ENCODE results near the gene AQP2. TPM values are rescaled to one million over a fixed set of nuclear protein-coding genes. Genes with fewer than 3 reads are reported as not detected.

AQP2 gene
- under 1 TPM in 1 of 4 donors, not detected in 3; 0.04 TPM for polyA plus RNA-seq
- long read RNA-seq, donor 1: 0 reads
- long read RNA-seq, donor 2: 0 reads
- long read RNA-seq, donor 3: 0 reads
- long read RNA-seq, donor 4: 0 reads
- long read RNA-seq, donor 5: 0 reads
- long read RNA-seq, donor 6: 0 reads
- long read RNA-seq, donor 7: 0 reads
- long read RNA-seq, donor 8: 0 reads
- long read RNA-seq, donor 9: 0 reads
- long read RNA-seq, donor 10, full-length matches to known transcripts: 1 of 1 reads
- long read RNA-seq, donor 10, partial matches to known transcripts: 0 of 1 reads
- long read RNA-seq, donor 10, other reads (novel, unspliced or antisense): 0 of 1 reads

DNA sequence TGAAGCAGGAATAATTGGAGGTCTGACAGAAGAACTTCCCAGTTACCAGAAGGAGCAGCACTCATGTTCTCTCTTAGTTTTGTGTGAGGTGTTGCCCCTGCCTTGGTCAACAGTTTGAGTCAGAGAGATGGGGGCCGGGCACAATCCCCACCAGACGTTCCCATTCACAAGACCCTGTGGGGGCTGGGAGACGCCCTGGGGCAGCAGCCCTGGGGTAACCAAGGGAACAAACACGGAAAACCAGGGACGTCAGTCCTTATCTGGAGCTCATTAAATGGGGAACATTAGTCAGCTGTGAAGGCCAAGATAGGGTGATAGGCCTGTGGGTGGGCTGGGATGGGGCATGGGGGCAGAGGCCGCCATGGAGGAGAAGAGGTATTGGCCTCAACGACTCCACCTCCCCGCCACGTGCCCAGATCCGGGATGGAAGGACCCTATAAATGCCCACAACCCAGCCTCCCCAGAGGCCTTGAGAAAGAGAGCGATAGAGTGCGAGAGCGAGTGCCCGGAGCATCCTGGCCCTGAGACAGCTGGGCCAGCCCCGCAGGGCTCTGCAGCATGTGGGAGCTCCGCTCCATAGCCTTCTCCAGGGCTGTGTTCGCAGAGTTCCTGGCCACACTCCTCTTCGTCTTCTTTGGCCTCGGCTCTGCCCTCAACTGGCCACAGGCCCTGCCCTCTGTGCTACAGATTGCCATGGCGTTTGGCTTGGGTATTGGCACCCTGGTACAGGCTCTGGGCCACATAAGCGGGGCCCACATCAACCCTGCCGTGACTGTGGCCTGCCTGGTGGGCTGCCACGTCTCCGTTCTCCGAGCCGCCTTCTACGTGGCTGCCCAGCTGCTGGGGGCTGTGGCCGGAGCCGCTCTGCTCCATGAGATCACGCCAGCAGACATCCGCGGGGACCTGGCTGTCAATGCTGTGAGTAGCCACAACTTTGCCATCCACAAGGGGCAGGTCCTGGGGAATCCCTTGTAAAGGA is at the start of gene AQP2:
TSS of gene AQP2 (plus strand) at position 465 of the 979 bp plus-strand sequence. CDS start at position 559, 94 bp downstream.
- DNase-seq (no peak), FAIRE-seq (no peak)
- Histone ChIP-seq H3K27ac (ENCODE audit: low read depth in 1 of 3, low read length in 2 of 3) (no peak within 1 kb of the TSS), H3K27me3 (ENCODE audit: control insufficient read depth in 3 of 3, insufficient read depth in 3 of 3, low read length in 3 of 3) (peaks cover 0 to 25% (median 12%) of the 10 kb centered on the region in 3 donors), H3K36me3 (ENCODE audit: control insufficient read depth in 3 of 3, insufficient read depth in 2 of 3, low read depth in 1 of 3, low read length in 3 of 3) (no peaks in the 10 kb centered on the region), H3K9me3 (ENCODE audit: control insufficient read depth in 2 of 2, insufficient read depth in 1 of 2, low read depth in 1 of 2, low read length in 1 of 2) (no peaks in the 10 kb centered on the region), H3K4me1 (ENCODE audit: control insufficient read depth in 3 of 3, insufficient read depth in 2 of 3, low read depth in 1 of 3, low read length in 2 of 3) (no peaks in the 10 kb centered on the region), H3K4me3 (ENCODE audit: low read depth in 1 of 3, low read length in 3 of 3) (no peak within 1 kb of the TSS)
- 79 to 85% (median 81%) methylated on average over 30 to 32 of the region's 32 CpGs for WGBS, 3 donors

- Histone ChIP-seq H3K27ac (ENCODE audit: low read depth in 1 of 3, low read length in 2 of 3) (no peak overlapping the region), H3K27me3 (ENCODE audit: control insufficient read depth in 3 of 3, insufficient read depth in 3 of 3, low read length in 3 of 3) (peaks cover 0 to 30% (median 5%) of the 10 kb centered on the region in 3 donors), H3K4me1 (ENCODE audit: control insufficient read depth in 3 of 3, insufficient read depth in 2 of 3, low read depth in 1 of 3, low read length in 2 of 3) (no peaks in the 10 kb centered on the region), H3K4me3 (ENCODE audit: low read depth in 1 of 3, low read length in 3 of 3) (no peak overlapping the region), H3K9me3 (ENCODE audit: control insufficient read depth in 2 of 2, insufficient read depth in 1 of 2, low read depth in 1 of 2, low read length in 1 of 2) (no peaks in the 10 kb centered on the region), H3K36me3 (ENCODE audit: control insufficient read depth in 3 of 3, insufficient read depth in 2 of 3, low read depth in 1 of 3, low read length in 3 of 3) (peaks cover 0 to under 1% (median 0%) of the 10 kb centered on the region in 3 donors)
- DNase-seq: no peak
- WGBS, 3 donors: 35 to 66% (median 61%) methylated on average over 4 of the region's 4 CpGs
- no peak for FAIRE-seq
Measured at GRCh38 chr12:49901026-49901425, 49.5 kb upstream of the AQP2 start.

DNA sequence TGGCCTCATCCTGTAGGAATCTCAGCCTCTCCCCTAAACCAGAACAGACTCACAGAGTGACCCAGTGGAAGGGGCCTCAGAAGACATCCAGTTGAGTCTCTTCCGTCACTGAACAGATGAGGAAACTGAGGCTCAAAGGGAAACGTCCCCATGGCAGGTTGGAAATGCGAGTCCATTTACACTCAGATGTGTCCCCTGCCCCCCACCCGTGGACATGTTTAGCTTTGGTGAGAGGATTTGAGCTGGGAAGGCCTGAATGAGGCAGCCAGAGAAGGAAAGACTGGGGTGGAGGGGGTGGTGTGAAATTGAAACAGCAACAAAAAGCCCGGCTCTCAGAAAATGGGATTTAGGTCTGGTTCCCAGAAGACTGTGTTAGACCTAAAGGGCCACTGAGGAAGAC is 48.6 kb upstream of the AQP2 start:
- DNase-seq (no peak), FAIRE-seq (no peak)
- H3K9me3 ChIP-seq (ENCODE audit: control insufficient read depth in 2 of 2, insufficient read depth in 1 of 2, low read depth in 1 of 2, low read length in 1 of 2): no peaks in the 10 kb centered on the region
- no peaks in the 10 kb centered on the region for H3K4me1 ChIP-seq (ENCODE audit: control insufficient read depth in 3 of 3, insufficient read depth in 2 of 3, low read depth in 1 of 3, low read length in 2 of 3)
- peaks cover 0 to 30% (median 5%) of the 10 kb centered on the region in 3 donors for H3K27me3 ChIP-seq (ENCODE audit: control insufficient read depth in 3 of 3, insufficient read depth in 3 of 3, low read length in 3 of 3)
- 79 to 87% (median 86%) methylated on average over 5 of the region's 5 CpGs for WGBS, 3 donors
- peak overlapping the region in 1 of 3 donors; percentile 60 for H3K27ac ChIP-seq (ENCODE audit: low read depth in 1 of 3, low read length in 2 of 3)
- no peak overlapping the region for H3K4me3 ChIP-seq (ENCODE audit: low read depth in 1 of 3, low read length in 3 of 3)
- H3K36me3 ChIP-seq (ENCODE audit: control insufficient read depth in 3 of 3, insufficient read depth in 2 of 3, low read depth in 1 of 3, low read length in 3 of 3): no peaks in the 10 kb centered on the region

DNA sequence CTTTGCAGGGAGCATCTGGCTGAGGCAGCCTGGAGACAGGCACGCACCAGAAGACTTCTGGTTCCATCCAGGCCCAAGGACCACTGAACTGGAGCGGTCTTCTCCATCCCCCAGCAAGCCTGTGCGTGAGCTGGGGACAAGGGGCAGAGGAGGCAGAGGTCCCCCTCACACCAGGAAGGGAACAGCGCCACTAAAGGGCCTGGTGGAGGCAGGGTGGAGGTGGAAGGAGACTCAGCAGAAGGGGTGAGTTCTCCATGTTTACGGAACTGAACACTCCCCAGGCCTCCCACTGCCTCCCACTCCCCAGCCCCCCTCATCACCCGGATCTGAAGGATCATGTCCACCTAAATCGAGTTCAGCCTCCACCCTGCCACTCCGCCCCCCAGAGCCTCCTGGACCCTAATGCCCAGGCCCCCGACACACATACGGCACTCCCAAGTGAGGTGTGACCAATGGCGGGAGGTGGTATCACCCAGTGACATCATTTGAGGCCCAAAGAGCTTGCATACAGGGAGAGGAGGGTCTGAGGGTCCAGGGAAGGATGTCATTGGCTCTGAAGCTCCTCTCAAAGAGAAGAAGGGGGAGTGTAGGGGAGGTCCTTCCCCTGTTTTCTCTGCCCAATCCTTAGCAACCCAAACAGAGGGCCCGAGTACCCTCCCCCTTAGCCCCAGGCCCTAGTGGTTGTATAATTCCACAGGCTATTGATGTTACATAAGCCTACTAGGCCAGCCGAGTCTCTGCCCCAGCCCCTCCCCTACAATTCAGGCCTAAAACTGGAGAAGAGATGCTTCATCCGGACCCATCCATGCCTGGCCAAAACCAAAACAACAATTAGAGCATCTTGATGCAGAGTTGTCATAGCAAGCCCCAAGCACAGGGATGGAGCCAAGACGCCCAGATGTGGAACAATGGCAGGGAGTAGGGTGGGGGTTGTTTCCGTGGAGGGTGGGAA is 47.9 kb upstream of the AQP2 start:
- Histone ChIP-seq H3K9me3 (ENCODE audit: control insufficient read depth in 2 of 2, insufficient read depth in 1 of 2, low read depth in 1 of 2, low read length in 1 of 2) (no peaks in the 10 kb centered on the region), H3K27ac (ENCODE audit: low read depth in 1 of 3, low read length in 2 of 3) (peak overlapping the region in 1 of 3 donors; percentile 60), H3K4me3 (ENCODE audit: low read depth in 1 of 3, low read length in 3 of 3) (peak overlapping the region in 1 of 3 donors; percentile 37), H3K27me3 (ENCODE audit: control insufficient read depth in 3 of 3, insufficient read depth in 3 of 3, low read length in 3 of 3) (peaks cover 0 to 30% (median 5%) of the 10 kb centered on the region in 3 donors), H3K36me3 (ENCODE audit: control insufficient read depth in 3 of 3, insufficient read depth in 2 of 3, low read depth in 1 of 3, low read length in 3 of 3) (no peaks in the 10 kb centered on the region), H3K4me1 (ENCODE audit: control insufficient read depth in 3 of 3, insufficient read depth in 2 of 3, low read depth in 1 of 3, low read length in 2 of 3) (no peaks in the 10 kb centered on the region)
- no peak for DNase-seq
- FAIRE-seq: no peak
- 74 to 82% (median 82%) methylated on average over 16 of the region's 16 CpGs for WGBS, 3 donors

- WGBS, 3 donors: 48 to 71% (median 57%) methylated on average over 12 of the region's 12 CpGs
- H3K4me3 ChIP-seq (ENCODE audit: low read depth in 1 of 3, low read length in 3 of 3): peak overlapping the region in 1 of 3 donors; percentile 37
- peak overlapping the region in 1 of 3 donors; percentile 60 for H3K27ac ChIP-seq (ENCODE audit: low read depth in 1 of 3, low read length in 2 of 3)
- no peak for DNase-seq
- no peak for FAIRE-seq
- peaks cover 0 to 30% (median 5%) of the 10 kb centered on the region in 3 donors for H3K27me3 ChIP-seq (ENCODE audit: control insufficient read depth in 3 of 3, insufficient read depth in 3 of 3, low read length in 3 of 3)
- no peaks in the 10 kb centered on the region for H3K36me3 ChIP-seq (ENCODE audit: control insufficient read depth in 3 of 3, insufficient read depth in 2 of 3, low read depth in 1 of 3, low read length in 3 of 3)
- no peaks in the 10 kb centered on the region for H3K9me3 ChIP-seq (ENCODE audit: control insufficient read depth in 2 of 2, insufficient read depth in 1 of 2, low read depth in 1 of 2, low read length in 1 of 2)
- H3K4me1 ChIP-seq (ENCODE audit: control insufficient read depth in 3 of 3, insufficient read depth in 2 of 3, low read depth in 1 of 3, low read length in 2 of 3): no peaks in the 10 kb centered on the region
Measured at GRCh38 chr12:49903351-49903699, 47.2 kb upstream of the AQP2 start.

DNA sequence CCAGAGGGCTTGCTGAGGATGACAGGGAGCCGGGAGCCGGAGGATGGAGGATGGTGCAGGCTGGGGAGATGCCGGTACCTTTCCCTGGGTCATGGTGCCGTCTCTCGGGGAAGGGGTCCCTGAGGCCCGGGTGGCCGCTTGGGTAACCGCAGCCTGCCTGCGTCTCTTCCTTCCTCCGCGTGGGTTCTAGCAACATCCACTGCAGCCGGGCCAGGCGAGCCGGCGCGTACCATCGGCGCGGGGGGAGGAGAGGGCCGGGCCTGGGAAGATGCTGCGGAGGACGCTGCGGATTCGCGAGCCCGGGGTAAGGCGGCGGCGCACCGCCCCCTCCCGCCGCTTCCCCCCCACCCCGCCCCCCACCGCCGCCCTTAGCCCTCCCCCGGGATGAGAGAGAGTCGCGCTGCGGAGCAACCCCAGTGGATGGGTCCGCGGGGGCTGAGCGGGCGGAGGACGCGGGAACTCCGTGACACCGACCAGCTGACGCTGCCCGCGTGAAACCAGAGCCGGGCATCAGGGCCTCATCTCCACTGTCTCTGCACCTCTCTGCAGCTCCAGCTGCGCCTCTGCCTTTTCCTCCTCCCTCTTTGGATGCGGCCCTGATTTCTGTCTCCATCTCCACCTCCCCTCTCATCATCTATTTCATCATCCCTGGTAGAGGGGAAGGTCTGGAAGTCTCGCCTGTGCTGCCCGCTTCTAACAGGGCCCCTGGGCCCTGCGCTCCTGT is 46.7 kb upstream of the AQP2 start, which contains the start of gene FAIM2:
TSS of gene FAIM2 (minus strand) at position 201 of the 724 bp plus-strand sequence. CDS start at position 93, 108 bp downstream.
- Histone ChIP-seq H3K4me1 (ENCODE audit: control insufficient read depth in 3 of 3, insufficient read depth in 2 of 3, low read depth in 1 of 3, low read length in 2 of 3) (no peaks in the 10 kb centered on the region), H3K4me3 (ENCODE audit: low read depth in 1 of 3, low read length in 3 of 3) (peak within 1 kb of the TSS in 2 of 3 donors; percentile 21 to 37), H3K27me3 (ENCODE audit: control insufficient read depth in 3 of 3, insufficient read depth in 3 of 3, low read length in 3 of 3) (peaks cover 0 to 30% (median 5%) of the 10 kb centered on the region in 3 donors), H3K36me3 (ENCODE audit: control insufficient read depth in 3 of 3, insufficient read depth in 2 of 3, low read depth in 1 of 3, low read length in 3 of 3) (no peaks in the 10 kb centered on the region), H3K9me3 (ENCODE audit: control insufficient read depth in 2 of 2, insufficient read depth in 1 of 2, low read depth in 1 of 2, low read length in 1 of 2) (no peaks in the 10 kb centered on the region), H3K27ac (ENCODE audit: low read depth in 1 of 3, low read length in 2 of 3) (peak within 1 kb of the TSS in 1 of 3 donors; percentile 60)
- FAIRE-seq: no peak
- WGBS, 3 donors: 5 to 16% (median 15%) methylated on average over 21 to 55 of the region's 56 CpGs
- peak in 1 of 2 donors; percentile 23 for DNase-seq

GRCh38 chr12:49904601-49905000 is 45.9 kb upstream of the AQP2 start:
- no peaks in the 10 kb centered on the region for H3K9me3 ChIP-seq (ENCODE audit: control insufficient read depth in 2 of 2, insufficient read depth in 1 of 2, low read depth in 1 of 2, low read length in 1 of 2)
- no peaks in the 10 kb centered on the region for H3K4me1 ChIP-seq (ENCODE audit: control insufficient read depth in 3 of 3, insufficient read depth in 2 of 3, low read depth in 1 of 3, low read length in 2 of 3)
- H3K4me3 ChIP-seq (ENCODE audit: low read depth in 1 of 3, low read length in 3 of 3): no peak overlapping the region
- no peak for DNase-seq
- no peak for FAIRE-seq
- WGBS, 3 donors: 85 to 88% (median 86%) methylated on average over 11 of the region's 11 CpGs
- H3K36me3 ChIP-seq (ENCODE audit: control insufficient read depth in 3 of 3, insufficient read depth in 2 of 3, low read depth in 1 of 3, low read length in 3 of 3): no peaks in the 10 kb centered on the region
- peak overlapping the region in 1 of 3 donors; percentile 50 for H3K27ac ChIP-seq (ENCODE audit: low read depth in 1 of 3, low read length in 2 of 3)
- peaks cover 0 to 30% (median 5%) of the 10 kb centered on the region in 3 donors for H3K27me3 ChIP-seq (ENCODE audit: control insufficient read depth in 3 of 3, insufficient read depth in 3 of 3, low read length in 3 of 3)
